Activated naive CD4-positive, alpha-beta T cell treated with anti-CD3 and anti-CD28 coated beads, Interleukin-2, amount 50 U/mL, for 72 hours (primary cell): ENCODE measurements around the gene MAGEE2. TPM values are rescaled to one million over a fixed set of nuclear protein-coding genes. Genes with fewer than 3 reads are reported as not detected.
A peak's percentile ranks its signal among the peaks of the same experiment; 100 is the strongest.
"Not testable (repeated sequence)": the region's sequence is repeated elsewhere in the genome, so short reads cannot be mapped to it uniquely, and the experiment has no call there.

ENCODE experiments used
- ATAC-seq, 2 donors: fragments of 150-1000 bp; cut with Tn5 transposase; 2 replicates each; pipeline ENCODE4 v1.10.0; 2021; ENCODE audit warnings: mild to moderate bottlenecking in 2 of 2, moderate library complexity in 2 of 2
- DNase-seq, 2 donors: peaks; one replicate each; pipeline ENCODE4 v3.0.0; 2021 to 2022; ENCODE audit warnings: low spot score in 2 of 2
- H3K27ac Mint-ChIP-seq, 2 donors: one replicate each; pipeline ENCODE4 v1.8.0; 2022; ENCODE audit warnings: mild to moderate bottlenecking in 2 of 2, mixed read lengths in 2 of 2
- H3K36me3 Mint-ChIP-seq, 2 donors: one replicate each; pipeline ENCODE4 v1.8.0; 2022; ENCODE audit warnings: mixed read lengths in 2 of 2
- H3K9me3 Mint-ChIP-seq, 2 donors: one replicate each; pipeline ENCODE4 v1.8.0; 2022; ENCODE audit warnings: mixed read lengths in 2 of 2
- total RNA-seq, 2 donors: library from RNA; stranded (reverse); gene quantifications; one replicate each; pipeline ENCODE4 v1.2.3, GENCODE V29; 2022

MAGEE2 gene, protein sequence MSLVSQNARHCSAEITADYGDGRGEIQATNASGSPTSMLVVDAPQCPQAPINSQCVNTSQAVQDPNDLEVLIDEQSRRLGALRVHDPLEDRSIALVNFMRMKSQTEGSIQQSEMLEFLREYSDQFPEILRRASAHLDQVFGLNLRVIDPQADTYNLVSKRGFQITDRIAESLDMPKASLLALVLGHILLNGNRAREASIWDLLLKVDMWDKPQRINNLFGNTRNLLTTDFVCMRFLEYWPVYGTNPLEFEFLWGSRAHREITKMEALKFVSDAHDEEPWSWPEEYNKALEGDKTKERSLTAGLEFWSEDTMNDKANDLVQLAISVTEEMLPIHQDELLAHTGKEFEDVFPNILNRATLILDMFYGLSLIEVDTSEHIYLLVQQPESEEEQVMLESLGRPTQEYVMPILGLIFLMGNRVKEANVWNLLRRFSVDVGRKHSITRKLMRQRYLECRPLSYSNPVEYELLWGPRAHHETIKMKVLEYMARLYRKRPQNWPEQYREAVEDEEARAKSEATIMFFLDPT
- total RNA-seq: not detected

GRCh38 chrX:75784680-75785491 is at the start of gene MAGEE2:
Gene MAGEE2 (minus strand): TSS chrX:75785254. CDS start chrX:75785051, 203 bp downstream.
- Mint-ChIP-seq H3K27ac (no peak within 1 kb of the TSS), H3K36me3 (no peaks in the 10 kb centered on the region), H3K9me3 (no peaks in the 10 kb centered on the region)
- DNase-seq: peak in 1 of 2 donors; percentile 4
- ATAC-seq: peak; percentile 49 to 52

- DNase-seq (no peak), ATAC-seq (no peak)
- no peaks in the 10 kb centered on the region for H3K36me3 Mint-ChIP-seq
- H3K27ac Mint-ChIP-seq: no peak overlapping the region
- H3K9me3 Mint-ChIP-seq: no peaks in the 10 kb centered on the region
Measured at GRCh38 chrX:75786290-75786689, 1.2 kb upstream of the MAGEE2 start.

GRCh38 chrX:75781611-75782010 is 3.4 kb downstream of the MAGEE2 start:
- Mint-ChIP-seq H3K9me3 (no peaks in the 10 kb centered on the region), H3K36me3 (no peaks in the 10 kb centered on the region), H3K27ac (no peak overlapping the region)
- no peak for ATAC-seq
- DNase-seq: no peak

- not testable (repeated sequence) for H3K27ac Mint-ChIP-seq, H3K36me3 Mint-ChIP-seq, ATAC-seq, H3K9me3 Mint-ChIP-seq, DNase-seq
Measured at GRCh38 chrX:75768063-75768462, 17.0 kb downstream of the MAGEE2 start.

DNA sequence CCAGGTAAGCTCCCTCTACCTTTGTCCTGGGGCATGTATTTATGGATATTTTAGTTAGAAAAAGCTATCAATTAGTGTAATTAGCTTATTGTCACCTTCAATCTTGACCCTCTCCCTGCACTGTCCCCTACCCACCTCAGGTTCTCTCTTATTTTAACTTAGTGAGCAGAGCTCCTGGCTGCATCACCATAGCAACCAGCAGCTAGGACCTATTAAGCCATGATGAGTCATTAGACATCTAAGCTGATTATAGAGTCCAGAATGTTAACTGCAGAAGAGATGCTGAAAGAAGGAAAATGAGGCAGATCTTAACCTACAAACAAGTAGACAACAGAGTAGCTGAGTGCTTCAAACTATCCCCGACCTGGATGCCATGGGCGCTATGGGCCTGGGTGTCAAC is 36.6 kb downstream of the MAGEE2 start:
- no peak overlapping the region for H3K27ac Mint-ChIP-seq

GRCh38 chrX:75746891-75747639 is 38.0 kb downstream of the MAGEE2 start:
- no peak overlapping the region for H3K27ac Mint-ChIP-seq

More for the DNA sequence above, 36.6 kb downstream of the MAGEE2 start:
- no peak for ATAC-seq
- DNase-seq: no peak
- Mint-ChIP-seq H3K36me3 (peaks cover 1 to 8% of the 10 kb centered on the region in 2 donors), H3K9me3 (peaks cover 4 to 12% of the 10 kb centered on the region in 2 donors)

More at GRCh38 chrX:75746891-75747639, 38.0 kb downstream of the MAGEE2 start:
- H3K9me3 Mint-ChIP-seq: peaks cover 11 to 19% of the 10 kb centered on the region in 2 donors
- peaks cover 5 to 14% of the 10 kb centered on the region in 2 donors for H3K36me3 Mint-ChIP-seq
- ATAC-seq (peak; percentile 68 to 77), DNase-seq (peak in 1 of 2 donors; percentile 7)
